ENCODE measurements around the gene WDR37.

DNA sequence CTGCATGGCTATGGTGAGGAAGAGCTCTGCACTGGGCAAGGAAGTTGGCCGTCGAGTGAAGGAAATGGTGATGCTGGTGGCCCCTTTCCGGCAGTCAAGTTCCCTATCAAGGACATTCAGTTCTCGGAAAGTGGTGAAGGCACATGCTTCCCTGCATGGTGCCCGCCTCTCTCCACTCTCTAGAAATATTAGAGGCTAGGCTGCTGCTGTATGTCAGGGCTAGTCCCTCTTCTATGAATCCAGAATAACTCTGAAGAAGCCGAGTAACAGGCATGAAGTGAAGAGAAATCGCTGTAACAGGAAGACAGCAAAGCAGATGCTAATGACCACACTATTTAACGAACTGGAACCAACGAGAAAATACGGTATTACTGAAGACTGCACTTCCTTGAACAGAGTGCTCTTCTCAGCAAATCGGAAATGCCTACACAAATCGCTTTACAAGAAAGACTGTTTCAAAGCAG, 12.6 kb upstream of the WDR37 start:
- TF ChIP-seq CTCF (IDR thresholded peaks at IDR 0.05; ENCODE audit: low read depth, low read length, poor library complexity, severe bottlenecking), result no peak
- no peak for TF ChIP-seq EZH2phosphoT487 (IDR thresholded peaks at IDR 0.05; ENCODE audit: borderline replicate concordance, low read length)

All from DOHH2 (cell line).